Fibroblast of the aortic adventitia (primary cell): ENCODE measurements around the gene ACTL6A. TPM values are rescaled to one million over a fixed set of nuclear protein-coding genes. Genes with fewer than 3 reads are reported as not detected.

Experiments
- DNase-seq: peaks from one replicate; pipeline ENCODE4 v3.0.0-alpha.2; 2010; ENCODE audit warnings: low read depth
- H3K4me3 ChIP-seq: 2 replicates; pipeline ENCODE4 v1.5.1; 2011; ENCODE audit warnings: low read depth, mild to moderate bottlenecking, control low read depth, low read length, moderate library complexity
- CTCF ChIP-seq: IDR thresholded peaks from 2 replicates; pipeline ENCODE4 v1.5.1; 2011; ENCODE audit warnings: mild to moderate bottlenecking, low read length, control low read depth, inconsistent platforms; ENCODE audit not compliant: insufficient read depth
- total RNA-seq: library from RNA; depleted of rRNA; stranded (reverse); fragments of >200 nt; gene quantifications from 2 replicates; pipeline ENCODE4 v1.2.3, GENCODE V29; 2012; ENCODE audit warnings: low replicate concordance

ACTL6A gene
- total RNA-seq, 1 donor = 72.8 TPM

DNA sequence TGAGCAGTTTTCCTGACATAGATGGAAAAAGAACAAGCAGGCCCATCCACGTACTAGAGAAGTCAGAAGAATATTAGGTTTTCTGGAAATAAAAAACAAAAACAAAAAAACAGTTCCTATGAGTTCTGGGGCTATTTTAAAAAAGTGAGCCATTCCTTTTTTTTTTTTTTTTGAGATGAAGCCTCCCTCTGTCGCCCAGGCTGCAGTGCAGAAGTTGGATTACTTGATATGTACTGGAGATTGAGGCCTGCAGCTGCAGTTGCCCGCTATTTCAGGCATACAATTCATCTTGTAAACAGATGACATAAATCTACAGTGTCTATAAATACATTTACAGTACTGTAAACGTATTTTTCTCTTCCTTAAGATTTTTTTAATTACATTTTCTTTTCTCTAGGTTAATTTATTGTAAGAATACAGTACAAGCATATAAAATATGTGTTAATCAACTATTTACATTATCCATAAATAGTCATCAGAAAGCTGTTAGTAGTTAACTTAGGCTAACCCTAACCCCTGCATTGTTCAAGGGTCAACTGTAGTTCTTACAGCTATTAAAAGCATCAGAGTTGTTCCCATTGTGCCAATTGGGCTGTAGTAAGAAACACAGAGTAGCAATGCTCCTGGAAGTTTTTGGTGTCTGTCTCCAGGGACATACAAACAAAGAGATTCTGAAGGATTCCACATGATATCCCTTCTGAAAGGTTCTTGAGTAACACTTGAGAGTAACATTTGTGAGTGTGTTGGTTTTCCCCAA, 11.2 kb upstream of the ACTL6A start:
- TF ChIP-seq CTCF = no peak
- no peak for DNase-seq
- no peak overlapping the region for H3K4me3 ChIP-seq

DNA sequence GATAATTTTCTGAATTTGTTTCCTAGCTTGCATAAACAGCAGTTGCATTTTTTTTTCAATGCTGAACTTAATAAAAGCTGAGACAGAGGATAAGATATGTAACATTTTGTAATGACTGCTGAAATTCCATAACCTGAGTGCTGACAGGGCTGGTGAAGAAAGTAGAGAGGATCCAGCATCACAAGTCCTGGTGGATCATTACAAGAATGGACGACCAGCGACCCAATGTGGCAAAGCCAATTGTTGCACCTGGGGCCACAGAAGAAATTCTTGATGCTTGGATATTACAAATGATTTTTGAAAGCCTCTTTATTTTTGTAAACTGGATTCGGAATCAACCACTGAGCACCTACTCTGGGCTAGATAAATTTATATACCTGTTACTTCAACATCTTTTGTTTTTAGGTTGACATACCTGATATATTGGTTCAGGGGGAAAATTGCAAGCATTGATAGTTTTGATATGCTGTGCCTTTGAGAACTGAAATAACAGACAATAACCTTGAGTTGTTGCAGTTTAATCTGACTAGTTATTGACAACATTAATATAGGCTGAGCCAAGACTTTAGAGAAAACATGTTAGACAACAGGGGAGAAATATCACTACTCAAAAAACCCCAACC, 3.9 kb upstream of the ACTL6A start:
- TF ChIP-seq CTCF = peak; percentile 90
- H3K4me3 ChIP-seq = no peak overlapping the region
- peak; percentile 85 for DNase-seq

GRCh38 chr3:179560791-179561190, 1.9 kb upstream of the ACTL6A start:
- TF ChIP-seq CTCF = no peak
- no peak for DNase-seq

DNA sequence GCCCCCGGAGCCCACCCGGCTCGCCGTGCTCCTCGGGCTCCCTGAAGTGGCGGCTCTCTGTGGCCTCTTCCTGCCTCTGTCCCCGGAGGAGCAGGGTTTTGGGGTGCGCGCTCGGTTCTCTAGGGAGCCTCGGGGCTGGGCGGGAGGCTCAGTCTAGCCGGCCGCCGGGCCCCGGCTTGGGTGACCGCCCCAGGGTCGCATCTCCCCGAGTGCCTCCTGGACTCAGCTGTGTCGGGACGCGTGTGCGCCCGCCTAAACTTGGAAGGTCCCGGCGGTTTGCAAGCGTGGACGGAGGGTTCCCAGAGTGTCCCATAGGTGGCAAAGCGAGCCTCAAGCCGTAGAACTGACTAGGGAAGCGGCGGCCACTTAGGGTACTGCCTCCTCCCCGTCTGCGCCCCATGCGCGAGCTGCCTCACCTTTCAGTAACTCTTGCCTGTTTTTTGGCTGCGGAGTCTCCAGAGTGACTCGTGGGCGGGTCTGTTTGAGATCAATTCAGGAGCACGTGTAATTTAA, 601 bp downstream of the ACTL6A start:
- peak overlapping the region; percentile 88 for H3K4me3 ChIP-seq
- peak; percentile 66 for DNase-seq
- TF ChIP-seq CTCF = peak; percentile 73

More at GRCh38 chr3:179560791-179561190, 1.9 kb upstream of the ACTL6A start:
- H3K4me3 ChIP-seq = no peak overlapping the region

- H3K4me3 ChIP-seq = no peak overlapping the region
- no peak for DNase-seq
- no peak for TF ChIP-seq CTCF
These were observed 2.8 kb downstream of the ACTL6A start for GRCh38 chr3:179565496-179565895.

DNA sequence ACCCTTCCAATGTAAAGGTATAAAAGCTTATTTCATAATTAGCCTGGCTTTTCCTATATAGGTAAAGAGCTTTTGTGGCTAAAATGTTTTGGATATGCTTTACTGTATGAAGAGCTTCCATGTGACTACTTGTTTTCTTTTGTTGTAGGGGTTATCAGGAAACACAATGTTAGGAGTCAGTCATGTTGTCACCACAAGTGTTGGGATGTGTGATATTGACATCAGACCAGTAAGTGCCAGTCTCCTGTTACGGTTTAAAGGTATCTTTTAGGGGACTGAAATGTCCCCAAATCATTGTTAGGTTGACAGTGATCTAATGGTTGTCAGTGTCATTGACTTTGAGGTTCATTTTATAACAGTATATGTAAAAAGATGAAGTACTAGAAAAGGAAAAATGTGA, 18.3 kb downstream of the ACTL6A start:
- no peak overlapping the region for H3K4me3 ChIP-seq
- TF ChIP-seq CTCF = no peak

More for the DNA sequence above, 18.3 kb downstream of the ACTL6A start:
- no peak for DNase-seq
